ENCODE measurements around the gene CCDC85B.

Gene CCDC85B

DNA sequence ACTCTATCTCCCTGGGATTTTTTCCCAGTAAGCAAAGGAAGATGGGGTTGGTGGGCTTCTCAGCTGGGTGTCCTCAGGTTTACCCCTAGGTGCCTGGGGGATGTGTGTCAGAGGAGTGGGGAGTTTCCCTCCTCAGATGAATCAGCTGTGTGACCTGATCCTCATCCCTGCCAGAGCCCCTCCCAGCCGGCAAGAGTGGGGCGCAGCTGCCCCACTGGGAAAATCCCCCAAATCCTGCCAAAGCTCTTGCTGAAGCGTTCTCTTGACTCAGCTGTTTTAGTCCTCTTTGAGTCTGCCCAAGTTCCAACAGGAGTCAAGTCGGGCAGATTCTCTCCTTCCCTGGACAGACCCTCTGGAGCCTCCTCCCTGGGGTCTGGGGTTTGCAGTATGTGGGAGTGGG lies 22.4 kb downstream of the CCDC85B start:
- DNase-seq, result no peak

DNA sequence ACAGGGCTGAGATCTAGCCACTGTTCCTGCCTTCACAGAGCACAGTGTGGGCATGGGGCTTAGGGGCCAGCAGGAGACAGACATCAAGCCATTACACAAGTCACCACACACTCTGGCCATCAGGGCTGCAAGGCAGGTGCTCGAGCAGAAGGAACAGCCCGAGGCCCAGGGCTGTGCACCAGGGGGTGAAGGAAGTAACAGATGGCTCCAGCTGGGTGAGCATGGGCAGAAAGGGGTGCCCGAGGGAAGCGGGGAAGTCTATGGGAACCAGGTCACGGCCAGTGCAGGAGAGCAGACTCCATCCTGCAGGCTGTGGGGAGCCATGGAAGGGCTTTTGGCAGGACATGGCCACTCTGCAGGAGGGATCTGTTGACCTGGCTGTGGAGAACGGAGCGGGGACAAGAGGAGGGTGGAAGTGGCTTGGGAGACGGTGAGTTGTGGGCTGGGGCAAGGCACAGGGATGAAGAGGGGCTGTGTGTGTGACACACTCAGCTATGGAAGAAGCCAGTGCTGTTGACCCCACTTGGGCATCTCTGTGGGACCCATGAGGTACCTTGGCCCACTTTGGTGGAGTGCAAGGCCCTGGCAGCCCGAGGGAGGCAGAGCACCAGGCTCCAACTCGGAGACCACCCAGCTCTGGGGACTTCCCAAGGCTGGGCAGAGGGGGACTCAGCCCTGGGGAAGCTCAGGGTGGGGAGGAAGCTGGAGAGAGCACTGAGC lies 24.8 kb downstream of the CCDC85B start:
- no peak for DNase-seq

DNA sequence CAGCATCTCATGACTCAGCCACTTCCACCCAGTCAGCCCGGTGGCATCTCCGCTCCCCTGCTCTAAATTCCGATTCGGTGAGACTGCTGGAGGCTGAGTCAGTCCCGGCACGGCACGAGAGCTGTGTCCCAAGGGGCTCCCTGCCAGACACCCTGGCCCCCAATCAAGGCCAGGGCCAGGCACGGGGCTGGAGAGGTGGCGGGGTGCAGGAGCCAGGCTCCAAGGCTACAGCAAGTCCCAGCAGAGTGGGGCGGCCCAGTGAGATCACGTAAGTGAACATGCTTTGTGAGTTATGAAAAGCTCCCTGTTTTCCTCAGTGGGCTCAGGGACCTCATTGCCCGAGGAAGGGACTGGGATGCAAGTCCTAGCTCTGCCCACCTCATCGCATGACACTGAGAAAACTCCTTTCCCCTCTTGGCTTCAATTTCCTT lies 25.4 kb downstream of the CCDC85B start:
- DNase-seq, result no peak

DNA sequence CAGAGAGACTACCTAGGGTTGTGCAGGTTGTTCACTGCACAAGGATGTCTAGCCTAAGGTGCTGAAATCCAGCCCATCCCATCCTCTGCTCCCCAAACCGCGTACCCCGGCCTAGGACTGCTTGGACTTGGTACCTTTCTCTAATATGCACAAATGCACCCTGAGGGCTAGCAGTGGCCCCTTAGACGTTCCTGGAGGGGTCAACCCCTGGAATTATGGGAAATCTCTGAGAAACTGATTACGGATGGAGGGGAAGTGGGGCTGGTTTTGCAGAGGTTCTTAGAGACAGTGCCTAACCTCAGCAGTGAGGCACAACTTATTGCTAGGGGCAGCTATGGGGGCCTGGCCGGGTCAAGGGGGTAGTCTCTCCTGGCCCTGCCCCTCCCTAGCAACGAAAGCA lies 25.9 kb downstream of the CCDC85B start:
- no peak for DNase-seq

DNA sequence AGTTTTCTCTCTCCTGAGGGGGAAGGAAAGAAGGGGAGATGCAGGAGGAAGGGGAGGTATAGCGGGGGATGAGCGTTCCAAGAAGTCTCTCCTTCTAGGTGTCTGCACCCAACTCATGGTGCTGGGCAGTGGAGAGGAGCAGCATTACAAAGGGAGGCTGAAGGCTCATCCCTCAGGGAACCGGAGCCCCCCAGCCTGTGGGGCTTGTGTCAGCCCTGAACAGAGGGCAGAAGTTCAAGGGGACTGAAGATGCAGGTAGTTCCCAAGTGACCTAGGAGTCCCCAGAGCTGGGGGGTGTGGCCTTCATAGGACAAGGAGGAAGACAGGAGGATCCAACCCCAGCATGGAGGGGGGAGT lies 26.6 kb downstream of the CCDC85B start:
- no peak for DNase-seq

DNA sequence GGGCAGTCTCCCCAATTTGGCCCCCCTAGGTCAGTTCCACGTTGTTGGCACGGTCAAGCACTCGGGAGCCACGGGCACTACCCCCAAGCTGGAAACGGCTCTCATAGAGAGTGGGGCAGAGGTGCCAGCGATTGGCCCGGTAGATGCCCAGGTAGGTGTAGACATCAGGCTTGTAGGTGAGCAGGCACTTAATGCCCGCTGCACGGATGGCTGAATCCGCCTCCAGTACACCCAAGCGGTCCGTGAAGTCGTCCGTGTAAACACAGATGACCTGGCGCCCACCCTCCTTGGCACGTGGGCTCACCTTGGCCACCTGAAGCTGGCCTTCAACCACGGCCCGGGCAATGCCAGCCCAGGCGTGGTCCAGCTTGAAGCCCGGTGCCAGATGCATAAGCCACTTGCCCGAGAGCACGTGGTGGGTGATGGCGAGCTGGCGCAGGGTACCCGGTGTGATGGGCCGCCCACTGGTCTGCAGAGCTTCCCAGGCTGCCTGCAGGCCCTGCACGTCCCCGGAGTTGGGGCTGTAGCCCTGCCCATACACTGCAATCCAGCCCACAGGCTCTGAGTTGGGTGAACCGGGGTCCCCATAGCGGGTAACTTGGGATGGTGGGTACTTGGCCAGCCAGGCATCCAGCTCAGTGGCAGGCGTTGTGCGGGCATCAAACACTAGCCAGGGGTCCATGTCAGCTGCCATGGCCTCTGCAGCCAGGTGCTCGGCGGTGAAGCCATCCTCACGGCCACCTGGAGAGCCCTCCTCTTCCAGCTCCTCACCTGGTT lies 27.1 kb downstream of the CCDC85B start:
- DNase-seq, result no peak

DNA sequence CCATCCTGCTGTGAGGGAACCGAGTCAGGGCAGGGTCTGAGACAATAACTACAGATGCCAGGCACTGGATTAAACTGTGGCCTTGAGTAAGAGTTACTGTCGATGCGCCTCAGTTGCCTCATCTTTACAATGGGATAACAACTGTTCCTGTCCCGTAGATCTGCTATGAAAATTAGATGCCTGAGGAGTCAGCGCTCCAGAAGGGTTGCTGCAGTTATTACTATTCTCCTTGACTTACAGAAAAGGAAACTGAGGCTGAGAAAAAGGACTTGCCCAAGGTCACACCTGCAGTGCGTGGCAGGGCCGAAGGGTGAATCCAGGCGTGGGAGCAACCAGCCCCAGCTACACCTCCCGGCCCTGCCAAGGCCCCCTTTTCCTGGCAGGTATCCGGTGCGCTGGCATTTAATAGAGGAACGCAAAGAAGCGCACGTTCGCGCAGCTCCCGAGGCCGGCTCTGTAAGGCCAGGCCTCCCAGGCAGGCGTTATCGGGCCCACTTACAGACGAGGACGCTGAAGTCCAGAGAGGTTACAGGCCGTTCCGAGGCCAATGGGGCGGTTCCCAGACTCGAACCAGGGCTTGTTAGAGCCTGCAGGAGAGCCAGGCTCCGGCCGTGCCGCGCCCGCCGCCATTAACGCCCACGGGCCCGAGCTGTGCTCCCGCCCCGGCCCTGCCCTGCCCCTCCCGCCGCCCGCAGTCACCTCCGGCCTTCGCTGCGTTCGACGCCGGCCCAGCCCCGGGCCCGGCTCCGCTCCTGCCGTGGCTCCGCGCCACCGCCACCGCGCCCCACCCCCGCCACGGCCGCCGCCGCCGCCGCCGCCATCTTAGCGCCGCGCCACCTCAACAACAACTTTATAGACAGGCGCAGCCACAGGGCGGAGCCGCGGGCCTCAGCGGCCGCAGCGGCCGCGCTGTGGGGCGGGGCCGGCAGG lies 28.0 kb downstream of the CCDC85B start, which contains the start of gene C11orf68:
Gene C11orf68, minus strand, starts transcription at position 852 of the 930 bp plus-strand sequence. Its CDS starts 31 bp downstream, at position 821.
- no peak for DNase-seq

DNA sequence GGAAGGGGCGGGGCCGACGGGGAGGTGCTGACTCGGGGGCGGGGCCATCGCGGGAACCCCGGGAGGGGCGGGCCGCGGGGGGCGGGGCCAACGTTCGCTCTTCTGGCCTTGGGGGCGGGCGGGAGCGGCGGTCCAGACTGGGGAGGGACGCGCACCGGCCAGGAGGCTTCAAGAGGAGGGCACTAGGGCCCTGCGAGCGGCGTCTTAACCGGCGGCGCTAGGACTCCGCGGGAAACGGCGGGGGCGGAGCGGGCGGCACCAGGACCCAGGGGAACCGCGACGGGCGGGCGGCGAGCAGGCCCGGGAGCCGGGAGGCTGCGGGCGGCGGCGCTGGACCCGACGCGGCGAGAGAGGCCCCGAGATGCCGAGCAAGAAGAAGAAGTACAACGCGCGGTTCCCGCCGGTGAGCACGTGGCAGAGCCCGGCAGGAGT lies 28.7 kb downstream of the CCDC85B start, which contains the start of gene DRAP1:
Gene DRAP1, plus strand, starts transcription at position 286 of the 432 bp plus-strand sequence. Its CDS starts 76 bp downstream, at position 362.
- peak; percentile 94 for DNase-seq

DNA sequence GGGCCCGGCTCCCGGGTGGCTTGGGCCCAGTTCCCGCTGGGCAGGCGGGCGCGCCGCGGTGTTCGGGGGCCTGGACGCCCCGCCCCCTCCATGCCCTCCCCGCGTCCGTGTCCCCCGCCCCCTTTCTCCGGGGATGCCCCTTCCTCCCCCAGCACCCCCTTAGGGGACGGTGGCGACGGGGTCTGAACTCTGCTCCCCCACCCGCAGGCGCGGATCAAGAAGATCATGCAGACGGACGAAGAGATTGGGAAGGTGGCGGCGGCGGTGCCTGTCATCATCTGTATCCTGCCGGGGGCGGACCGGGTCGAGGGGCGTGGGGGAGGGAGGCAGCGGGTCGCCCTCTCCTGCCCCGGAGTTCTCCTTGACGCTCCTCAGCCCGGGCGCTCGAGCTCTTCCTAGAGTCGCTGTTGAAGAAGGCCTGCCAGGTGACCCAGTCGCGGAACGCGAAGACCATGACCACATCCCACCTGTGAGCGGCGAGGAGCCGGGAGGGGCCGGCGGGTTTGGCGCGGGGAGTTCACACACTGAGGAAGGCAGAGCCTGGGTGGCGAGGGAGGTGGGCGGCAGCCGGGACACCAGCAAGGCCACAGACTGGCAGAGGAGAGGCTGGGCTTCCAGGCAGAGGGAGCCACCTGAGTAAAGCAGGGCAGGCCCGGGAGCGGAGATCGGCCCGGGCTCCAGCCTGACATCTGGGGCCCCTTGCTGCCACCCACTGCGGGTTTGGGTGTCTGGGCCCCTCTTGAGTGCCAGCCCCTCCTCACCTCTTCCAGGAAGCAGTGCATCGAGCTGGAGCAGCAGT lies 29.3 kb downstream of the CCDC85B start:
- no peak for DNase-seq

DNA sequence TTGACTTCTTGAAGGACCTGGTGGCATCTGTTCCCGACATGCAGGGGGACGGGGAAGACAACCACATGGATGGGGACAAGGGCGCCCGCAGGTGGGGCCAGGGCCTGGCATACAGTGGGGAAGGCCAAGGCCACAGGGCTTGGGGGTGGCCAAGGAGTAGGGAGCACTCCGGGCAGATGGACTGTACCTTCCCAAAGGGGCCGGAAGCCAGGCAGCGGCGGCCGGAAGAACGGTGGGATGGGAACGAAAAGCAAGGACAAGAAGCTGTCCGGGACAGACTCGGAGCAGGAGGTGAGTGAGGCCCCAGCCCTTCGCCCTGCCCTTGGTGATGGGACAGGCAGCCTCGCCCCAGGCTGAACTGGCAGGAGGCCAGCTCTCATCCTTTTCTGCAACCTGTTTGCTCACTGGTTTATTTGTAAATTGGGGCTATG lies 29.9 kb downstream of the CCDC85B start:
- DNase-seq, result no peak

DNA sequence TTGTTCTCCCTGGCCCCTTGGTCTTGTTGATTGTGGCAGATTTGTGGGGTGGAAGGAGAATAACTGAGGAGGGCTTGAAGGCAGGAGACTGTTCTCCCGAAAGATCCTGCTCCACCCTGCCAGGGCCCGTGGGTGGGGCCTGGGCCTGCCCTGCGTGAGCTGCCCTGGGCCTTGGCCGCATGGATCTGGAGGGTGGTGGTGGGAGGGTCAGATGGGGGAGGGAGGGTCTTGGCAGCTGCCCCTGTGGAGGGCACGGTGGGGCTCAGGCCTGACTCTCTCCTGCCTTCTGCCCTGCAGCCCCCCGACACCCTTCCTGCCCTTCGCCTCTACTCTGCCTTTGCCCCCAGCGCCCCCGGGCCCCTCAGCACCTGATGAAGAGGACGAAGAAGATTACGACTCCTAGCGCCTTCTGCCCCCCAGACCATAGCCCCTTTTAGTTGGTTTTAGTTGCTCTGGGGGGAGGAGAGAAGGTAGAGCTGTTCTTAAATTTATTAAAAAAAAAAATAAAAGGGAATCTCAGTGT lies 30.6 kb downstream of the CCDC85B start:
- no peak for DNase-seq

DNA sequence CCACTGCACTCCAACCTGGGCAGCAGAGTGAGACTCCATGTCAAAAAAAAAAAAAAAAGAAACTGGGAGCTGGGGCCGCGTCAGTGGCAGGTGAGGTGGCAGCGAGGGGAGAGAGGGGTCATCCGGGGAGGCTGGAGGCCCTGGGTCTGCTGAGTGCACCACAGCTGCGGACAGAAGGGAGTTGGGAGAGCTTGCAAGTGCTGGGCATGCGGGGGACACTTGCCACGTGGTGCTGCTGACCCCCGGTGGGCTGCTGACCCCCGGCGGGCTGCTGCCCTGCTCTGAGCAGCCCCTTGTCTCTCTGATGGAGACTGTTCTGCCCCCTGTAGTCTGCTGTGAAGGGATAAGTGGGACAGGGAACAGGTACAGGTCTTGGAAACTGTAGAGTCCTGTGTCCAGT lies 31.4 kb downstream of the CCDC85B start:
- no peak for DNase-seq

DNA sequence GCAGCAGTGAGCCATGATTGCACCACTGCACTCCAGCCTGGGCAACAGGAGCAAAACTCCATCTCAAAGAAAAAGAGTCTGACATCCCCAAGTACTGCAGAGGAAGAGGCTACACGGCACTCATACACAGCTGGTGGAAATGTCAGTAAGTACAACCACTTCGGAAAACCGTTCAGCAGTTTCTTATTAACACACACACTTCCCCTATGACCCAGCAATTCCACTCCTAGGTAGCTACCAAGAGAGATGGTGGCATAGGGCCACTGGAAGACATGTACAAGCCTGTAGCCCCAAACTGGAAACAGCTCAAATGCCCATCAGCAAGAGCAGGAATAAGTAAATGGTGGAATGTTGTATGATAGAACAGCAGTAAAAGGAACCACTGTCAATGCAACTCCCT lies 32.1 kb downstream of the CCDC85B start:
- DNase-seq, result no peak

DNA sequence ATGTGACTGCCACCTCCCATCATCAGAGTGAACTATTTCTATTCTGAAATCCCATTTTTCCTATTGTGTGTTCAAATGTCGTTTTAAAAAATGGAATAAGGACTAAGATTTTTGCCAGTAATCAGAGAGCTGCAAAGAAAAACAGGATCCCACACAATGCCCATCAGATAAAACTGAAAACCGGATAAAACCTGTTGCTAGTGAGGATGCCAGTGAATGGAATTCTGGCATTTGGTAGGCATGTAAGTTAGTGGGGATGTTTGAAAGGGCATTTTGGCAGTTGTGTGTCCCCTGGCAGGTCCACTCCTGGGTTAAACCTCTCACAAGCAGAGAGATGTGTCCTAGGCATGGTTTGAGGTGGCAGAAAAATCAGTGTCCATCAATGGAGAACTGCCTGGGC lies 34.9 kb downstream of the CCDC85B start:
- DNase-seq, result no peak

DNA sequence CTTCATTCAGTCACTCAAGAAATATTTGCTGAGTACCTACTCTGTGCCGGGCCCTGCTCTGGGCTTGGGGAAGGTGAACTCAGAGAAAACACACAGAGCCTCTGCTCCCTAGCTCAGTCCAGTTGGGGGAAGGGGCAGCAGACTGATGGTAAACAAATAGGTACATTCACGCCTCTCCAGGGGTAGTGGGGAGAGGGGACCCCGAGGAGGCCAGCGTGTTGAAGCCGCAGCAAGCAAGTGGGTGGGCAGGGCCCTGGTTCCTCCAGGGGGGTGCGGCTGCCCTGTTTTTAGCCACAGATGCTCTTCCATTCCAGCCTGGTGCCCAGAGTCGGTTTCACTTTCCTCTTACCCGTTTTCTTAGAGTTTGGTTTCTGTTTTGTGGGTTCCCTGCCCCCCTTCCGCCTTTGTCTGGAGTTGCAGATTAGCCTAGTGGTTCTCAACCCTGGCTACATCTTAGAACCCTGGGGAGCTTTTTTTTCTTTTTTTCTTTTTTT lies 37.5 kb downstream of the CCDC85B start:
- DNase-seq, result no peak

DNA sequence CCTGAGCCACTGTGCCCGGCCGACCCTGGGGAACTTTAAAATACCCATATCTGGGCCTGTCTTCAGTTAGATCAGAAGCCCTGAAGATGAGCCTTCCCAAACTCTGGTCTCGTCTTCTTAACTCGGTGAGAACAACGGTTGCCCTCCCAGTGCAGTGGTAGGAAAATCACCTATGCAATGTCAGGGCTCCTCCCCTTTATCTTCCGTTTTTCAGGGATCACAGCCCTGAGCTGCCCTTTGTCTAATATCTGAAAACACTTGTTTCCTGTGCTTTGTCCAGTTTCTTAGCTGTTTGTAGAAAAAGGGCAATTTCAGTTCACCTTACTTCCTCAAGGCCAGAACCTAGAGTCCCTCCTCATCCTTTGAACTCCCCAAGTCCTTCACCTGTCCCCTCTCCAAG lies 38.2 kb downstream of the CCDC85B start:
- no peak for DNase-seq

DNA sequence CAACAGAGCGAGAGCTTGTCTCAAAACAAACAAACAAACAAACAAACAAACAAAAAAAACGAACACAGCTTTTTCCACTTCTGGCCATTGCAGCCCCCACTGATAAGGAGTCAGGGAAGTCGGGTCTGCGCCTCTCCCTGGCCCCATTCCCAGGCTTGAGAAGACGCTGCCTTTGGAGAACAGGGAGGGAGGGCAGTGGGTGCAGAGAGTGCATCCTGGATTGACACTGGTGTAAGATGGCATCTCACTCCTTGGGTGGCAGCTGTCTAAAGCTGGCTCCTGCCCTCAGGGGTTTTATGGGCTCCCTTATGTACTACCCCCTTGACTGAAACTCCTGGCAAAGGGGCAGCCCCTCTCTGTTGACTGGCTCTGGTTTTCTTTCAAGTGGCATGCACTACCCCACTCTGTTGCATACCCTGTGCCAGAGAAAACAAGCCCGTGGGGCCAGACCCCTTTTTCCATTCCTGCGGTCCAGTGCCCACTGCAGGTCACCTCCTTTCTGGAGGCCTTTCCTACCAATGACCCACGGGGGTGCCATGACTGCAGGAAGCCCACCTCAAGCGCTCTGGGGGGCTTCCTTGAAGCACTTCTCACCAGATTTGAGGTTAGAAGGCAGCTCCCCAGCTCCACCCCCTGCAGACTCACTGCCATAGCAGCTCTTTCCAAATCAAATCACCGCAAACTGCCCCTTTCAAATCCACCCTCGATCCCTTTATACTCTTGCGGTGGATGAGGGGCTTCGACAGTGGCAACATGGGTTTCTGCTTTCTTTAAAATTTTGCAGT lies 41.5 kb downstream of the CCDC85B start:
- DNase-seq, result no peak

DNA sequence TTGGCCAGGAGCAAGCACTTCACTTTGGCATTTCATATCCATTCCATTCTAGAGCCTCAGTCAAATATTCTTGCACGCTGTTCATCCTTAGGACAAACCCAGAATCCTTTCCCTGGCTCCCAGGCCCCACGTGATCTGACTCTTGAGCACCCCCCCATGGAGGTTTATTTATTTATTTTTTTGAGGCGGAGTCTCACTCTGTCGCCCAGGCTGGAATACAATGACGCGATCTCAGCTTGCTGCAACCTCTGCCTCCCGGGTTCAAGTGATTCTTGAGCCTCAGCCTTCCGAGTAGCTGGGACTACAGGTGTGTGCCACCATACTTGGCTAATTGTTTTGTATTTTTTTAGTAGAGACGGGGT lies 42.1 kb downstream of the CCDC85B start:
- DNase-seq, result no peak

DNA sequence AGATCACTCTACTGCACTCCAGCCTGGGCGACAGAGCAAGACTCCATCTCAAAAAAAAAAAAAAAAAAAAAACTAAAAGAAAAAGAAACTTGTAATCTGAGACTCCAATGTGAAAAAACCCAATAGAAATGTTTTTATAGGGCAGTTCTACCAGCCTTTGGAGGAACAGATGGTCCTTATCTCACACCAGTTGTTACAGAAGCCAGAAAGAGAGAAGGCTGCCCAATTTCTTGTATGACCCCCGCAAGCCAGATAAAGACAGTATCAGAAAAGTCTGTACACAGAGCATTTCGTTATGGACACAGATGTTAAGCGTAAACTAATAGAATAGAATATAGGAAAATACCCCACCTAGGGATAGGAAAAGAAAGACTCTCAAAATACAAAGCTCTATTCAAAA lies 43.5 kb downstream of the CCDC85B start:
- DNase-seq, result no peak

DNA sequence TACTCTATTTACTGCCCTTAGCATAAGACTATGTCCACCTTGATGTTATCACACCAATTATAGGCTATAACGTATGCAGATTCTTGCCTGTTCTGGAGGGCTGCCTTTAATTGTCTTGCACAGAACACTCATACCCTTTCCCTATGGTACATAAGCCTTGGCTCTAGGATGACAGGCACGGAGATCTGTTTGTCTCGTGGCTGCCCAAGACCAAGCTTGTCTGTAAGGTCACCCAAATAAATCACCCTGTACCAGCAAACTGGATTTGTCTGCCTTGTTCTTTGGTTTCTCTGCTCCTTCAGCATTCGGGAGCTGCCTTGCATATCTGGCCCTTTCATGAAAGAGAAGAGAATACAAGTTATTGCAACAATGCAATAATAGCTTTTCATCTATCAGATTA lies 47.3 kb downstream of the CCDC85B start:
- no peak for DNase-seq
